GM12875 (cell line): Measurements from ENCODE around the gene ALDH2.
A peak's percentile ranks its signal among the peaks of the same experiment; 100 is the strongest.

Source experiments
- H3K4me3 ChIP-seq: one replicate; pipeline ENCODE4 v1.5.1; 2011; ENCODE audit warnings: low read depth, low read length, control low read depth
- CTCF ChIP-seq: IDR thresholded peaks from 2 replicates; pipeline ENCODE4 v1.5.1; 2011; ENCODE audit warnings: low read depth, mild to moderate bottlenecking, control low read depth, inconsistent platforms, low read length, moderate library complexity, borderline replicate concordance; ENCODE audit not compliant: insufficient read depth

ALDH2 gene

DNA sequence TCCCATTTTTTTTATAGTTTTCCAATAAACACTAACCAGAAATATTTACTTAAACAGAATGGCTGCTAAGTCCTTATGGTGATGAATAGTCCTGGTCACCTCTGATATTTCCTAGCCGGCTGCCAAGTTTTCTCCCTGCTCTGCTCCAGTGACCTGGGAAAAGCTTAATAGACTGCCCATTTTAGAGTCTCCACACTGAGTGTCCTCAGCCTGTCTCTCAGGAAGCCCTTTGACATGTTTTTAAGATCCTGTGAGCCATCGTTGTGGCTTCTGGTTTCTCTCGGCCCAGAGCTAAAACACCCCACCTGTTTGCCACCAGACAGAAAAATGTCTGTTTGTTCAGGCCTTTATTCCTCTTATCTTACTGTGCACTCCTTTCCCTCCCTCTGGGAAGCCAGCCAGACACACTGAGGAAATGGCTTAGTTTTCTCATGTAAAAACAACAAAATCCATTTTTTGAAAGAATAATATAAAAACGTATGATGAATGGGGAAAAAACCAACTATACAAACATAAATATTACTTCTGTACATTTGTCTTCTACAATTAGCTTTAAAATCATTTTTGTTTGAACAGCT is 25.4 kb upstream of the ALDH2 start:
- H3K4me3 ChIP-seq = no peak overlapping the region
- no peak for TF ChIP-seq CTCF

- TF ChIP-seq CTCF = no peak
Measured at GRCh38 chr12:111745211-111745610, 21.5 kb upstream of the ALDH2 start.

GRCh38 chr12:111747333-111747732 is 19.4 kb upstream of the ALDH2 start:
- H3K4me3 ChIP-seq = no peak overlapping the region
- no peak for TF ChIP-seq CTCF

More at GRCh38 chr12:111745211-111745610, 21.5 kb upstream of the ALDH2 start:
- H3K4me3 ChIP-seq = no peak overlapping the region

DNA sequence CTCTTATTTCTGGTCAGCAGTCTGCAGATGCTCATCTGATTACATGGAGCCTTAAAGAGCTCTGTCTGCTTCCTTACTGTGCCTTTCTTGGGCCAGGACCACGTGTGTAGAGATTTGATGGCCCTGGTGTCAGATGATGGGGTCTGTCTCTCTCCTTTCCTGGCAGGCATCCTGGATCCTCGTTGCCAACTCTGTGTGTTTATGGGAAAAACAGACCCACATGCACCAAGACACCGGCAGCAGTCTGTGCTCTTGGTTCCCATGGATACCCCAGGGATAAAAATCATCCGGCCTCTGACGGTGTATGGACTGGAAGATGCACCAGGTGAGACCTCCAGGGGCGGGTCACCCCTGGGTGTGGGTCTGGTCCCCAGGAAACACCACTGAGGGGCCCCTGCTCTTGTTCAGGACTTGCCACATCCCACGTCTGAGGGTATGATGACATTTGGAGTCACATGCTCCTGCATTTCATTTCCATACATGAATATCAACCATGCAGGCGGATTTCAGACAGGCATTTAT is 18.5 kb upstream of the ALDH2 start:
- no peak overlapping the region for H3K4me3 ChIP-seq
- no peak for TF ChIP-seq CTCF

GRCh38 chr12:111748867-111749266 is 17.9 kb upstream of the ALDH2 start:
- TF ChIP-seq CTCF = no peak

DNA sequence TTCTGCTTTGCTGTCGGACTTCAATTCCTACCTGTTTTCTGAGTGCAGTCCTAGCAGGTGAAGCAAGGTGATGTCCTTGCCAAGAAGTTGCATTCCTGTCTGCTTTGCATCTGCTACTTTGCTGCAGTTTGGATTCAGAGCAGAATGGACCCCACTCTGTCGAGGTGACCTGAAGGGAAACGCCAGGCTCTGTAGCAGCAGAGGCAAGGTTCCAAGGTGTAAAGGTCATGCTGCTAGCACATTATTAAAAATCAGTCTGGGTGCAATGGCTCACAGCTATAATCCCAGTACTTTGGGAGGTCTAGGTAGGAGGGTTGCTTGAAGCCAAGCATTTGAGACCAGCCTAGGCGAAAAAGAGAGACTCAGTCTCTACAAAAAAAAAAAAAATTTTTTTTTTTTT is 17.3 kb upstream of the ALDH2 start:
- no peak overlapping the region for H3K4me3 ChIP-seq
- no peak for TF ChIP-seq CTCF

More at GRCh38 chr12:111748867-111749266, 17.9 kb upstream of the ALDH2 start:
- no peak overlapping the region for H3K4me3 ChIP-seq

GRCh38 chr12:111753144-111753881 is 13.4 kb upstream of the ALDH2 start:
- H3K4me3 ChIP-seq = no peak overlapping the region
- peak; percentile 79 for TF ChIP-seq CTCF
